ENCODE results near the gene PDE2A. TPM values are rescaled to one million over a fixed set of nuclear protein-coding genes. Genes with fewer than 3 reads are reported as not detected.
A peak's percentile ranks its signal among the peaks of the same experiment; 100 is the strongest.

The PDE2A gene
- total RNA-seq, 2 donors from 2014 or later, result 3.7 to 13.3 TPM

DNA sequence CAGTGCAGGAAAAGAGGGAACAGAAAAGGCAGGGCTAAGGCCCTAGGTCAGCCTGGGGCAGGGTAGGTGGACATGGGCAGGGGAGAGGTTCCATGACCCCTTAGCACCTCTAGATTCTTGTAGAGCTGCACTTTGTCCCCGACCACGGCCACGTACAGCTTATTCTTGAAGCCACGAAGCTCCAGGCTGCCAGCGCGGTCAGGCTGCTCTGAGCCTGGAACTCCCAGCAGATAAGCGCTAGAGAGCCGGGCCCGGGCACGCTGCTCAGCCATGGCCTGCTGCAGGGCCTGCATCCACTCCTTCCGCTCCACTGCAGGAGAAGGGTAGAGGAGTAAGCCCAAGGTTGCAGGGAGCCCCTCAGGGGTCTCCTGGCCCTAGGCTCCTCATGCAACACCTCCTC lies 36.1 kb upstream of the PDE2A start:
- Mint-ChIP-seq H3K36me3 (ENCODE audit: low read depth) (peaks cover 49% of the 10 kb centered on the region), H3K4me3 (no peak overlapping the region), H3K27ac (no peak overlapping the region), H3K27me3 (ENCODE audit: insufficient read depth) (no peaks in the 10 kb centered on the region), H3K4me1 (peaks cover 32% of the 10 kb centered on the region), H3K9me3 (no peaks in the 10 kb centered on the region)
- H3K9ac ChIP-seq (ENCODE audit: extremely low read depth, low read length, poor library complexity, severe bottlenecking), result no peak overlapping the region
- no peaks in the 10 kb centered on the region for H3K27me3 ChIP-seq (ENCODE audit: control insufficient read depth, insufficient read depth, low read length, poor library complexity, severe bottlenecking)
- no peaks in the 10 kb centered on the region for H3K9me3 ChIP-seq (ENCODE audit: control insufficient read depth, low read length)
- no peak for DNase-seq
- H3K27ac ChIP-seq (ENCODE audit: low read depth, low read length), result no peak overlapping the region
- no peak overlapping the region for H3K4me3 ChIP-seq (ENCODE audit: low read length)
- H3K36me3 ChIP-seq (ENCODE audit: control insufficient read depth, insufficient read depth, low read length), result peaks cover 20% of the 10 kb centered on the region
- H3K4me1 ChIP-seq (ENCODE audit: control insufficient read depth, insufficient read depth, low read length), result peaks cover 3% of the 10 kb centered on the region
- TF ChIP-seq, protein P1, sequence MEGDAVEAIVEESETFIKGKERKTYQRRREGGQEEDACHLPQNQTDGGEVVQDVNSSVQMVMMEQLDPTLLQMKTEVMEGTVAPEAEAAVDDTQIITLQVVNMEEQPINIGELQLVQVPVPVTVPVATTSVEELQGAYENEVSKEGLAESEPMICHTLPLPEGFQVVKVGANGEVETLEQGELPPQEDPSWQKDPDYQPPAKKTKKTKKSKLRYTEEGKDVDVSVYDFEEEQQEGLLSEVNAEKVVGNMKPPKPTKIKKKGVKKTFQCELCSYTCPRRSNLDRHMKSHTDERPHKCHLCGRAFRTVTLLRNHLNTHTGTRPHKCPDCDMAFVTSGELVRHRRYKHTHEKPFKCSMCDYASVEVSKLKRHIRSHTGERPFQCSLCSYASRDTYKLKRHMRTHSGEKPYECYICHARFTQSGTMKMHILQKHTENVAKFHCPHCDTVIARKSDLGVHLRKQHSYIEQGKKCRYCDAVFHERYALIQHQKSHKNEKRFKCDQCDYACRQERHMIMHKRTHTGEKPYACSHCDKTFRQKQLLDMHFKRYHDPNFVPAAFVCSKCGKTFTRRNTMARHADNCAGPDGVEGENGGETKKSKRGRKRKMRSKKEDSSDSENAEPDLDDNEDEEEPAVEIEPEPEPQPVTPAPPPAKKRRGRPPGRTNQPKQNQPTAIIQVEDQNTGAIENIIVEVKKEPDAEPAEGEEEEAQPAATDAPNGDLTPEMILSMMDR (conservative IDR thresholded peaks at IDR 0.05), result no peak
- WGBS, 2 experiments (ENCODE audit: insufficient coverage in 1 of 2, insufficient read length in 1 of 2), result 95 to 100% methylated on average over 7 to 11 of the region's 11 CpGs

DNA sequence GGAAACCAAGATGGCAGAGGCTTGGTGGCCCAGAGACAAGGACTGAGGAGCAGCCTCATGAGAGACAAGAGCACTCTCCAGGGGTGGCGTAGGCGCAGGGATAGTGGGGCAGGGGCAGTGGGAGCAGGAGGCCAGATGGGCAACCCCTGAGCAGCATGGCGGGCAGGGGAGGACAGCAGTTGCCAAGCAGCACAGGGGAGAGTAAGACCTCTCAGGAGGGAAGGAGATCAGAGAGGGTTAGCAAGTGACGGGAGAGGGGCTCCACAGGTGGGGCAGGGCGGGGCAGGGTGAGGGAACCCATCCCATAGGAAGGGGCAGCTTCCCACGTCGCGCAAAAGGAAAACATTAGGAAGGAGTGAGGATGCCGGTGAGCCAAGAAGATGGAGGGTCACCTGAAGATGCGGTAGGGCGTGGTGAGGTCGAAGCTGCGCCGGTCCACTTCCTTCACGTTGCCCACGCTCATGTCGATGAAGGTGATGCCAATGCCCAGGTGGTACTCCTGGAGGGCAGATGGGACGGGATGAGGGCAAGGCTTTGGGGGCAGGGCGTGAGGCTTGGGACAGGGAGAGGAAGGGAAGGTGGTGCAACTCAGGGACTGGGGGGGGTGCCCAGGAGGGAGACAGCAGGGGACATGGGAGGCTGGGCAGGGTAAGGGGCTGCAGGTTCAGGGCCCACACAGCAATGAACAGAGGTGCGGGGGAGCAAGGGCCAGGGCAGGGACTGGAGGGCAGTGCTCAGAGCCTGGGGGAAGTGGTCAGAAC lies 35.4 kb upstream of the PDE2A start:
- H3K27me3 Mint-ChIP-seq (ENCODE audit: insufficient read depth), result no peaks in the 10 kb centered on the region
- H3K4me1 ChIP-seq (ENCODE audit: control insufficient read depth, insufficient read depth, low read length), result peaks cover 3% of the 10 kb centered on the region
- TF ChIP-seq, protein P1 (conservative IDR thresholded peaks at IDR 0.05), result no peak
- peaks cover 38% of the 10 kb centered on the region for H3K4me1 Mint-ChIP-seq
- peaks cover 26% of the 10 kb centered on the region for H3K36me3 ChIP-seq (ENCODE audit: control insufficient read depth, insufficient read depth, low read length)
- WGBS, 2 experiments (ENCODE audit: insufficient coverage in 1 of 2, insufficient read length in 1 of 2), result 94 to 97% methylated on average over 11 to 20 of the region's 20 CpGs
- H3K9me3 Mint-ChIP-seq, result no peaks in the 10 kb centered on the region
- H3K36me3 Mint-ChIP-seq (ENCODE audit: low read depth), result peaks cover 50% of the 10 kb centered on the region
- H3K27me3 ChIP-seq (ENCODE audit: control insufficient read depth, insufficient read depth, low read length, poor library complexity, severe bottlenecking), result no peaks in the 10 kb centered on the region
- no peak overlapping the region for H3K4me3 Mint-ChIP-seq
- H3K27ac ChIP-seq (ENCODE audit: low read depth, low read length), result no peak overlapping the region
- H3K9ac ChIP-seq (ENCODE audit: extremely low read depth, low read length, poor library complexity, severe bottlenecking), result no peak overlapping the region
- H3K4me3 ChIP-seq (ENCODE audit: low read length), result no peak overlapping the region
- DNase-seq, result no peak
- H3K9me3 ChIP-seq (ENCODE audit: control insufficient read depth, low read length), result no peaks in the 10 kb centered on the region
- no peak overlapping the region for H3K27ac Mint-ChIP-seq

DNA sequence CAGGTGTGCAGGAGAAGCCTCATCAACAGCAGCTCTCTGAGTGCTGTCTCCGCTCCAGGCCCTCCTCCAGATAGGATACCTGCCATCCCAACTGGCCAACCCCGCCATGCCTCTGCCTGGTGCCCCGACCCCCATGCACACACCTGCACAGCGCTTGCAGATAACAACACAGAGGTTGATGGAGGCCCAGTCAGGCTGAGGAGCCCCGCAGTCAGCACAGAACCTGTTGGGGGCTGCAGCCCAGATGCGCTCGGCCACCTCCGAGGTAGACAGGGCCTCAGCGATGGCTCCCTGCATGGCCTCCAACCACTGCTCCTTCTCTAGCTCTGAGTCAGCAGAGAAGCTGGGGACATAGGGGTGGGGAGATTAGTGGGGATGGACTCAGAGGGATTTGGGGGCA lies 32.8 kb upstream of the PDE2A start:
- no peak overlapping the region for H3K9ac ChIP-seq (ENCODE audit: extremely low read depth, low read length, poor library complexity, severe bottlenecking)
- Mint-ChIP-seq H3K9me3 (no peaks in the 10 kb centered on the region), H3K36me3 (ENCODE audit: low read depth) (peaks cover 39% of the 10 kb centered on the region), H3K4me3 (no peak overlapping the region), H3K27me3 (ENCODE audit: insufficient read depth) (no peaks in the 10 kb centered on the region), H3K27ac (peak overlapping the region; percentile 80), H3K4me1 (peaks cover 33% of the 10 kb centered on the region)
- peaks cover 3% of the 10 kb centered on the region for H3K4me1 ChIP-seq (ENCODE audit: control insufficient read depth, insufficient read depth, low read length)
- peaks cover 31% of the 10 kb centered on the region for H3K36me3 ChIP-seq (ENCODE audit: control insufficient read depth, insufficient read depth, low read length)
- H3K4me3 ChIP-seq (ENCODE audit: low read length), result no peak overlapping the region
- H3K27me3 ChIP-seq (ENCODE audit: control insufficient read depth, insufficient read depth, low read length, poor library complexity, severe bottlenecking), result no peaks in the 10 kb centered on the region
- 94 to 96% methylated on average over 5 to 9 of the region's 9 CpGs for WGBS, 2 experiments (ENCODE audit: insufficient coverage in 1 of 2, insufficient read length in 1 of 2)
- no peaks in the 10 kb centered on the region for H3K9me3 ChIP-seq (ENCODE audit: control insufficient read depth, low read length)
- H3K27ac ChIP-seq (ENCODE audit: low read depth, low read length), result no peak overlapping the region
- no peak for DNase-seq
- TF ChIP-seq, protein P1 (conservative IDR thresholded peaks at IDR 0.05), result no peak

All from endodermal cell (in vitro differentiated cells).